SU-DHL-6 (cell line): Measurements from ENCODE around the gene RAD51B.

Experiments used
- H2AFZ ChIP-seq: fragments of 200-600 bp; sonication (generic); 2 replicates; pipeline ENCODE4 v1.6.1; 2014; ENCODE audit warnings: low read depth, mild to moderate bottlenecking, moderate library complexity, mixed read lengths, antibody characterized with exemption, low read length; ENCODE audit not compliant: severe bottlenecking
- H3F3A ChIP-seq: fragments of 200-600 bp; shearing (Covaris generic); 2 replicates; pipeline ENCODE4 v1.6.0; 2016; ENCODE audit warnings: antibody characterized with exemption, mild to moderate bottlenecking; ENCODE audit not compliant: insufficient read depth
- H3K27ac ChIP-seq: fragments of 200-600 bp; sonication (generic); 2 replicates; pipeline ENCODE4 v1.5.1; 2016; ENCODE audit warnings: low read depth, mild to moderate bottlenecking, low read length, moderate library complexity, mixed read lengths
- H3K27me3 ChIP-seq: fragments of 200-600 bp; sonication (generic), shearing (Covaris generic); 2 replicates; pipeline ENCODE4 v1.6.0; 2014; ENCODE audit warnings: mild to moderate bottlenecking, low read length
- H3K36me3 ChIP-seq: fragments of 200-600 bp; sonication (generic); 2 replicates; pipeline ENCODE4 v1.6.1; 2014; ENCODE audit warnings: mild to moderate bottlenecking, low read length, mixed read lengths
- H3K4me2 ChIP-seq: fragments of 300-600, 200-600 bp; shearing (Covaris generic), sonication (generic); 2 replicates; pipeline ENCODE4 v1.6.0; 2014; ENCODE audit warnings: low read length, low read depth, mild to moderate bottlenecking; ENCODE audit not compliant: poor library complexity, severe bottlenecking
- H3K4me3 ChIP-seq: fragments of 200-600 bp; sonication (generic); 2 replicates; pipeline ENCODE4 v1.5.1; 2014; ENCODE audit warnings: antibody characterized with exemption, low read length, mild to moderate bottlenecking, mixed read lengths; ENCODE audit not compliant: insufficient read depth, poor library complexity, severe bottlenecking
- H3K79me2 ChIP-seq: fragments of 200-600 bp; sonication (generic); 2 replicates; pipeline ENCODE4 v1.6.1; 2014; ENCODE audit warnings: mild to moderate bottlenecking, low read length, moderate library complexity; ENCODE audit not compliant: insufficient read depth
- H3K9ac ChIP-seq: fragments of 200-600 bp; sonication (generic); 2 replicates; pipeline ENCODE4 v1.7.0; 2014; ENCODE audit warnings: mild to moderate bottlenecking, low read length
- H3K9me2 ChIP-seq: fragments of 200-600 bp; sonication (generic); replicated peaks from 2 replicates; pipeline ENCODE4 v1.6.1; 2014; ENCODE audit warnings: low read length; ENCODE audit not compliant: insufficient read depth
- H3K9me3 ChIP-seq: fragments of 200-600 bp; sonication (generic); 2 replicates; pipeline ENCODE4 v1.6.1; 2014; ENCODE audit warnings: low read length, mixed read lengths; ENCODE audit not compliant: insufficient read depth
- H4K20me1 ChIP-seq: fragments of 200-600 bp; sonication (generic); 2 replicates; pipeline ENCODE4 v1.6.1; 2014; ENCODE audit warnings: low read depth, mild to moderate bottlenecking, antibody characterized with exemption, low read length, moderate library complexity, mixed read lengths
- CTCF ChIP-seq: fragments of 200-600 bp; sonication (generic); IDR thresholded peaks from one replicate; pipeline ENCODE4 v1.5.1; 2017; ENCODE audit warnings: antibody characterized with exemption, mild to moderate bottlenecking, low read length, moderate library complexity; ENCODE audit not compliant: insufficient read depth, poor library complexity, severe bottlenecking
- EZH2phosphoT487 ChIP-seq: fragments of 200-600 bp; sonication (generic), shearing (Covaris generic); conservative IDR thresholded peaks from 2 replicates; pipeline ENCODE4 v1.6.1; 2018; ENCODE audit warnings: mild to moderate bottlenecking, antibody characterized with exemption, low read length, moderate library complexity, mixed read lengths

The RAD51B gene

GRCh38 chr14:68322940-68323620 lies 503.5 kb downstream of the RAD51B start:
- Histone ChIP-seq H3K9me3 (no peaks in the 10 kb centered on the region), H3K79me2 (no peaks in the 10 kb centered on the region), H3K9ac (no peak overlapping the region), H3K36me3 (no peaks in the 10 kb centered on the region), H3K4me3 (no peak overlapping the region), H3K9me2 (no peaks in the 10 kb centered on the region), H3K27ac (no peak overlapping the region), H3F3A (0 out of 2 replicates have a peak, but pooled peaks cover 3% of the 10 kb centered on the region), H4K20me1 (no peaks in the 10 kb centered on the region), H2AFZ (no peak overlapping the region), H3K4me2 (no peak overlapping the region), H3K27me3 (no peaks in the 10 kb centered on the region)
- TF ChIP-seq EZH2phosphoT487 (no peak), CTCF (no peak)

- Histone ChIP-seq H3F3A (0 out of 2 replicates have a peak, but pooled peaks cover 3% of the 10 kb centered on the region), H3K4me2 (no peak overlapping the region), H3K36me3 (no peaks in the 10 kb centered on the region), H2AFZ (no peak overlapping the region), H3K4me3 (no peak overlapping the region), H3K27me3 (no peaks in the 10 kb centered on the region), H3K79me2 (no peaks in the 10 kb centered on the region), H3K9me2 (no peaks in the 10 kb centered on the region), H3K9ac (no peak overlapping the region), H4K20me1 (no peaks in the 10 kb centered on the region), H3K27ac (0 out of 2 replicates have a peak overlapping the region, but pooled peaks have one; percentile 3), H3K9me3 (no peaks in the 10 kb centered on the region)
- TF ChIP-seq EZH2phosphoT487 (no peak), CTCF (no peak)
These were observed 505.8 kb downstream of the RAD51B start for GRCh38 chr14:68325267-68325807.

GRCh38 chr14:68327231-68327630 lies 507.7 kb downstream of the RAD51B start:
- H3K79me2 ChIP-seq = no peaks in the 10 kb centered on the region
- H3K9me2 ChIP-seq = no peaks in the 10 kb centered on the region
- H3K27me3 ChIP-seq = no peaks in the 10 kb centered on the region
- H4K20me1 ChIP-seq = no peaks in the 10 kb centered on the region
- TF ChIP-seq EZH2phosphoT487 = no peak
- TF ChIP-seq CTCF = no peak
- H2AFZ ChIP-seq = no peak overlapping the region
- 0 out of 2 replicates have a peak, but pooled peaks cover 5% of the 10 kb centered on the region for H3F3A ChIP-seq
- H3K4me2 ChIP-seq = peak overlapping the region; percentile 36
- H3K27ac ChIP-seq = peak overlapping the region; percentile 56
- H3K36me3 ChIP-seq = no peaks in the 10 kb centered on the region
- peak overlapping the region; percentile 12 for H3K9ac ChIP-seq
- H3K9me3 ChIP-seq = no peaks in the 10 kb centered on the region
- no peak overlapping the region for H3K4me3 ChIP-seq
